Coronary artery (tissue), 2 donors: ENCODE measurements around the gene THAP11.

Experiments
- DNase-seq: peaks from one replicate; pipeline ENCODE4 v3.0.0-alpha.2; 2017; ENCODE audit warnings: low spot score
- H3K27ac ChIP-seq, 2 donors: fragments of 200-600 bp; sonication (generic); one replicate each; pipeline ENCODE4 v1.5.1; 2016 to 2019
- H3K4me3 ChIP-seq: fragments of 200-600 bp; sonication (generic); 2 replicates; pipeline ENCODE4 v1.5.1; 2016; ENCODE audit warnings: mild to moderate bottlenecking, moderate library complexity
- TF ChIP-seq, protein P1 (sequence below): fragments of 200-600 bp; sonication (generic); IDR thresholded peaks from one replicate; pipeline ENCODE4 v1.5.1; 2019; ENCODE audit warnings: antibody characterized with exemption

The THAP11 gene

GRCh38 chr16:67892375-67892774, 50.3 kb downstream of the THAP11 start:
- TF ChIP-seq, protein P1, sequence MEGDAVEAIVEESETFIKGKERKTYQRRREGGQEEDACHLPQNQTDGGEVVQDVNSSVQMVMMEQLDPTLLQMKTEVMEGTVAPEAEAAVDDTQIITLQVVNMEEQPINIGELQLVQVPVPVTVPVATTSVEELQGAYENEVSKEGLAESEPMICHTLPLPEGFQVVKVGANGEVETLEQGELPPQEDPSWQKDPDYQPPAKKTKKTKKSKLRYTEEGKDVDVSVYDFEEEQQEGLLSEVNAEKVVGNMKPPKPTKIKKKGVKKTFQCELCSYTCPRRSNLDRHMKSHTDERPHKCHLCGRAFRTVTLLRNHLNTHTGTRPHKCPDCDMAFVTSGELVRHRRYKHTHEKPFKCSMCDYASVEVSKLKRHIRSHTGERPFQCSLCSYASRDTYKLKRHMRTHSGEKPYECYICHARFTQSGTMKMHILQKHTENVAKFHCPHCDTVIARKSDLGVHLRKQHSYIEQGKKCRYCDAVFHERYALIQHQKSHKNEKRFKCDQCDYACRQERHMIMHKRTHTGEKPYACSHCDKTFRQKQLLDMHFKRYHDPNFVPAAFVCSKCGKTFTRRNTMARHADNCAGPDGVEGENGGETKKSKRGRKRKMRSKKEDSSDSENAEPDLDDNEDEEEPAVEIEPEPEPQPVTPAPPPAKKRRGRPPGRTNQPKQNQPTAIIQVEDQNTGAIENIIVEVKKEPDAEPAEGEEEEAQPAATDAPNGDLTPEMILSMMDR, result no peak
- peak overlapping the region; percentile 86 to 95 for H3K27ac ChIP-seq
- DNase-seq, result no peak
- peak overlapping the region; percentile 88 for H3K4me3 ChIP-seq

DNA sequence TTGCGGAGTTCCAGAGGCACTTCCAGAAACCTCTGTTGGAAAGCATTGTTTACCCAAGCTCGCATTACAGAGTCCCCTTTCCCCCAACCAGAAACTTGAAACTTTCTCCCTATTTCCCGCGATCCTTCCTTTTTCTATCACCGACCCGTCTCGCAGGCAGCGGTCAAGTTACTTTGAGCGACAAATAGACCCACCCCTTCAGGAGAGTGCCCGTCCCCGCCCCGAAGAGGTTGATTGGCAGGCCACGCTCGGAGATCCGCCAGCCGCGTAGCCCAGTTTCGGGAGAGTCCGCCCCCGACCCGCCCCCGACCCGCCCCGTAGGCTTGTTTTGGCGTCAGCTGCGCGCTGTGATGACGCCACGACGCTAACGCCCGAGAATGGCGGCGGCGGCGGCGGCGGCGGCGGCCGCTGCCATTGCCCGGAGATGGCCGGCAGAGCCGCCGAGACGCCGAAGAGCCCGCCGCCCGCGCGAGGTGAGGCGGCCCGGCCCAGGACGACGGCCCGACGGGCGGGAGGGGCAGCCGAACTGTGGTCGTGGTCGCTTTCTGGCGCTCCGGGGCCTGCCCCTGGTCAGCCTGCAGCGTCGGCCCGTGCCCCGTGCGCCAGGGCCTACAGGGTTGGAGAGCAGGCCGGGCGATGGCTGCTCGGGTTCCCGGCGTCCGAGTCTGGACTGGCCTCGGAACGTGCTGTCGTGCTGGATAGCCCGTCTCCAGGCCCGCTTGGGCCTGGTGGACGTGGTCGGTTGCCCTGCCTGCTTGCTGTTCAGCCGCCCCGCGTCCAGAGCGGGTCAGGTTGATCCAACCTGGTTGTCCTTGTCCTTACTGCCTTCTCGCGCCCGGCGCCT, 51.0 kb downstream of the THAP11 start, which contains the start of gene PSKH1:
TSS of gene PSKH1 (plus strand) at position 356 of the 844 bp plus-strand sequence. CDS start 15,496 bp downstream, outside the sequence.
- Histone ChIP-seq H3K27ac (peak within 1 kb of the TSS; percentile 86 to 95), H3K4me3 (peak within 1 kb of the TSS; percentile 88)
- TF ChIP-seq, protein P1, result no peak
- DNase-seq, result peak; percentile 97
